Measurements from ENCODE around the gene KLHL22. TPM values are rescaled to one million over a fixed set of nuclear protein-coding genes. Genes with fewer than 3 reads are reported as not detected.

The KLHL22 gene
- 10 to 100 TPM; 27.0 to 34.4 TPM for total RNA-seq

DNA sequence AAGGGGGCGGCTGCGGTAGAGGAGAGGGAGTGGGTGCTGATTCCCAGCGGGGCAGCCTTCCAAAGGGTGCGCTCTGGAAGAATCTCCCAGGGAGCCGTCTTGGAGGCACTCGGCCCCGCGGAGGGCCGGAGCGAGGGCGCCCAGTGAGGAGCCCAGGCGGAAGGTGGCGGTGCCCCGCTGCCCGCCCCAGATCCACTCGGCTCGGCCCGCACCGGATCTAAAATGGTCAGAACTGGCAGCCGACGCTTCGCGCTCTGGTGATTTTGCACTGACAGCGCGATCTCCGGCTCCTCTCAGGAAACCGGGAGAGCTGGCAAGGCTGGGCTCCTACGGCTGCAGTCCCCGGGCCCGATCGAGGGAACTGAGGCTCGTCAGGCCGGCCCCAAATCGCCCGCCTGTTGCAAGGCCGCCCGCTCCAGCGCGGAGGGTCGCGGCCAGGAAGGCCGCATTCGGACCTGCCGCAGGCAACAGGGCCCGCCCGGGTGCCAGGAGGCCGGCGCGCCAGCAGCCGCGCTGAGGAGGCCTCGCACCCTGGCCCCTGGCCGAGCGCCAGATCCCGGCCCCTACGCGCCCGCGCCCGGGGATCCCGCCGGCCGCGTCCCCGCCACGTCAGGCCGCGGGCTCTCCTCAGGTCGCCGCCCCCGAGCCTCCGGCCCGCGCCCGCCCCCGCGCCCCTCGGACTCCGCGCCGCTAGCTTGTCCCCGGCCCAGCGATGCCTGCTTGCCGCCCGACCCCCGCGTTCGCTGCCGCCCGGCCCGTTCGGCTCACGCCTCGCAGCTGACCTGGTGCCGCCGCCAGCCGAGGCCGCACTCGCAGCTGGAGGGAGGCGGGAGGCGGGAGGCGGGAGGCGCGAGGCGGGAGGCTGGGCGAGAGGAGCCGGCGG is at the start of gene KLHL22:
TSS of gene KLHL22 (minus strand) at position 818 of the 883 bp plus-strand sequence. CDS start 6,584 bp downstream, outside the sequence.

DNA sequence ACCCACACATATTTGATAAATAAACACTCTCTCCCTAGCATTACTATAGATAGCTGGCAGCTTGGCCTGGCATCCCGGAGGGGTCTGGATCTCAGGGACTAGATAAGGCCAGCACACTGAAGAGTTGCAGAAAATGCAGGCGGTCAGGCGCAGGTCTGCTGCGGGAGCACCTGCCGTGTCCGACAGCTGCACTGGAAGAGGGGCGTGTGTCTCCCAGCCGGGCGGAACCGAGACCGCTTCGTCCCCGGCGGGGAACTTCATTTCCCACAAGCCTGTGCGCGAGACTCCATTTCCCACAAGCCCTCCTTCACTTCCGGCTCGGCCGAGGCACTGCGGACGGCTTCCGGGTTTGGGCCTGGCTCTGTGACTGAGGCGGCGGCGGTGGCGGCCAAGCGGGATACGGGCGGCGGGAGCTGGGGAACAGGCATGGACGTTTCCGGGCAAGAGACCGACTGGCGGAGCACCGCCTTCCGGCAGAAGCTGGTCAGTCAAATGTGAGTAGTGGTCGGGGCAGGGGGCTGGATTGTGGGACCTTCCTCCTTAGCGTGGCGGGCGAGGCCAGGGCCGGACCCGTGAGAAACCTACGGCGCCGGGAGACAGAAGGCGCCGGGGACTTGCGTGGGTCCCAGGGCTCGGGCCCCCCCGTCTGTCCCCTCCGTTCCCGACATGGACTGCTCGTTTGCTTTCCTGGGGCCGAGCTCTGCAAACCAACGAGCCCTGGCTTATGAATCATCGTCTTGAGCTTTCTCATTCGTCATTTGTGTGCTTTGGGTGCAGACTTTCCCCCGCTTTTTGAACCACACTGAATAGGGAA is 11.9 kb upstream of the KLHL22 start, which contains the start of gene MED15:
TSS of gene MED15 (plus strand) at position 358 of the 814 bp plus-strand sequence. CDS start at position 427, 69 bp downstream.

DNA sequence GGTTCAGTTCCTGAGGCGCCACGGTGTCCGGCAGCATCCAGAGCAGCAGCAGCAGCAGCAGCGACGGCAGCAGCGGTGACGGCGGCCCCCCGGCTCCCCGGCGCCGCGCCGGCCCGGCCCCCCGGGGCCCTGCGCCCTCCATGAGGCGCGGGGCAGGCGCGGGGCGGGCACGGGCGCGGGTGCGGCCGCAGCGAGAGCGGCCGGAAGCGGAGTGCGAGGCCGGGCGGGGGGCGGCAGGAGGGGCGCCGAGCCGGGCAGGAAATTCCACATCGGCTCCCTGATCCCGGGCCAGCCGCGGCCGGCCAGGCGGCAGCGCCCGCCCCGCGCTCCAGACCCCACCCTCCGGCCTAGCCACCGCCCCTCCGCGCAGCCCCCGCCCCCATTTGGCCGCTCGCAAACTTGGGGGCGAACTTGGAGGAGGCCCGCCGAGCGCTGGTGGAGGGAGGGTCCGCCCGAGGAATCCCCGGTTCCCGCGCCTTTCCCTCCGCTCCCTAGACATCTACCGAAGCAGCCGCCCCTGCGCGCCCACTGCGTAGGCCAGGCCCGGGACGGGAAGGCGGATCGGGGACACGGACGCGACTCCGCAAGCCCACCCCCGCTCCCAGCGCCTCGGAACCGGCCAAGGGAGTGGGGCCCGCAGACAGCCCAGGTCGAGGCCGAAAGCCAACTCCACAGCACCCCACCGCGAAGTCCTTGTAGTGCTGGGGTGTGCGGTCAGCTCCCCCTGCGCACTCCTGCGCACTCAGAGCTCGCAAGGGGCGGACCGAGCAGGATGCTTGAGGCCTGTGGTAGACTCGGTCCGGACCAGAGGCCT is 57.8 kb downstream of the KLHL22 start, which contains the start of gene SCARF2:
TSS of gene SCARF2 (minus strand) at position 213 of the 814 bp plus-strand sequence. CDS start at position 142, 71 bp downstream.

GRCh38 chr22:20393705-20394476 is 101.7 kb downstream of the KLHL22 start, which contains the start of gene ZNF74:
Gene ZNF74, plus strand, starts transcription at chr22:20394151. Its CDS starts 478 bp downstream, at chr22:20394629.

Small RNAs within 50 kb of the gene (small RNA-seq; reads per million reads assigned to genes)
- gene RF00019, result 0 reads per million in 2 donors
- 0 reads per million in 2 donors for gene RN7SL812P
- gene RNU6-225P, result 0 reads per million in 2 donors
- gene RNY1P9, result 0.17 to 0.41 reads per million in 2 donors

Other genes starting within 250 kb of the KLHL22 start
- gene RTN4R, start 227.5 kb downstream of the KLHL22 start, total RNA-seq, result 1 to 10 TPM; 2.3 to 2.4 TPM
- 10 to 100 TPM; 55.6 to 56.1 TPM for gene DGCR6L, start 175.7 kb downstream of the KLHL22 start, total RNA-seq
- gene ZNF74, start 101.6 kb downstream of the KLHL22 start, total RNA-seq, result 10 to 100 TPM; 11.0 to 14.7 TPM
- gene SCARF2, start 58.0 kb downstream of the KLHL22 start, total RNA-seq, result 10 to 100 TPM in 1 of 2 donors, 1 to 10 TPM in 1; 3.1 to 16.3 TPM
- gene MED15, start 11.8 kb upstream of the KLHL22 start, total RNA-seq, result 10 to 100 TPM; 82.9 to 96.2 TPM